ENCODE measurements around the gene CR1L. TPM values are rescaled to one million over a fixed set of nuclear protein-coding genes. Genes with fewer than 3 reads are reported as not detected.
"Not testable (repeated sequence)": the region's sequence is repeated elsewhere in the genome, so short reads cannot be mapped to it uniquely, and the experiment has no call there.

Gene CR1L
- total RNA-seq, 1 experiment from 2014 or later: not detected

- no peak overlapping the region for H3K4me3 ChIP-seq (ENCODE audit: low read depth, low read length, poor library complexity, severe bottlenecking)
- H3K27me3 ChIP-seq (replicated peaks; ENCODE audit: insufficient read depth, low read depth, low read length, poor library complexity): no peaks in the 10 kb centered on the region
- H3K4me1 ChIP-seq (ENCODE audit: insufficient read depth, low read length, poor library complexity, severe bottlenecking): peaks cover 32% of the 10 kb centered on the region
- no peak overlapping the region for H3K27ac ChIP-seq (ENCODE audit: low read depth, low read length, poor library complexity, severe bottlenecking)
- POLR2A ChIA-PET (ENCODE audit: low non-redundant PET): no interaction called here
- intact Hi-C loops (cut with micrococcal nuclease; ENCODE audit: unreplicated experiment): no loop called here
- no peak for TF ChIP-seq CTCF (conservative IDR thresholded peaks at IDR 0.05; ENCODE audit: low read depth, low read length)
- TF ChIP-seq EZH2 (IDR thresholded peaks at IDR 0.05; ENCODE audit: borderline replicate concordance, low read depth, low read length, poor library complexity, severe bottlenecking): no peak
- no peak for DNase-seq (ENCODE audit: low spot score)
- H3K36me3 ChIP-seq (ENCODE audit: insufficient read depth, low read length, poor library complexity, severe bottlenecking): no peaks in the 10 kb centered on the region
- H3K9me3 ChIP-seq (ENCODE audit: low read depth, low read length, poor library complexity, severe bottlenecking): no peaks in the 10 kb centered on the region
- no TSS peak for BruUV-seq (replicated peaks)
- CTCF ChIA-PET: no interaction called here
Measured at GRCh38 chr1:207747627-207748492, 102.9 kb downstream of the CR1L start.

GRCh38 chr1:207748737-207749528 is 104.0 kb downstream of the CR1L start:
- POLR2A ChIA-PET (ENCODE audit: low non-redundant PET): no interaction called here
- no peaks in the 10 kb centered on the region for H3K9me3 ChIP-seq (ENCODE audit: low read depth, low read length, poor library complexity, severe bottlenecking)
- intact Hi-C loops (cut with micrococcal nuclease; ENCODE audit: unreplicated experiment): no loop called here
- H3K4me3 ChIP-seq (ENCODE audit: low read depth, low read length, poor library complexity, severe bottlenecking): no peak overlapping the region
- TF ChIP-seq EZH2 (IDR thresholded peaks at IDR 0.05; ENCODE audit: borderline replicate concordance, low read depth, low read length, poor library complexity, severe bottlenecking) (no peak), CTCF (conservative IDR thresholded peaks at IDR 0.05; ENCODE audit: low read depth, low read length) (no peak)
- DNase-seq (ENCODE audit: low spot score): no peak
- H3K27me3 ChIP-seq (replicated peaks; ENCODE audit: insufficient read depth, low read depth, low read length, poor library complexity): no peaks in the 10 kb centered on the region
- peaks cover 40% of the 10 kb centered on the region for H3K4me1 ChIP-seq (ENCODE audit: insufficient read depth, low read length, poor library complexity, severe bottlenecking)
- no peak overlapping the region for H3K27ac ChIP-seq (ENCODE audit: low read depth, low read length, poor library complexity, severe bottlenecking)
- no peaks in the 10 kb centered on the region for H3K36me3 ChIP-seq (ENCODE audit: insufficient read depth, low read length, poor library complexity, severe bottlenecking)
- CTCF ChIA-PET: no interaction called here
- BruUV-seq (replicated peaks): no TSS peak

GRCh38 chr1:207750631-207751305 is 105.8 kb downstream of the CR1L start:
- CTCF ChIA-PET: no interaction called here
- Histone ChIP-seq H3K9me3 (ENCODE audit: low read depth, low read length, poor library complexity, severe bottlenecking) (no peaks in the 10 kb centered on the region), H3K4me1 (ENCODE audit: insufficient read depth, low read length, poor library complexity, severe bottlenecking) (peaks cover 53% of the 10 kb centered on the region), H3K4me3 (ENCODE audit: low read depth, low read length, poor library complexity, severe bottlenecking) (peak overlapping the region; percentile 98), H3K36me3 (ENCODE audit: insufficient read depth, low read length, poor library complexity, severe bottlenecking) (no peaks in the 10 kb centered on the region), H3K27ac (ENCODE audit: low read depth, low read length, poor library complexity, severe bottlenecking) (peak overlapping the region; percentile 90), H3K27me3 (replicated peaks; ENCODE audit: insufficient read depth, low read depth, low read length, poor library complexity) (no peaks in the 10 kb centered on the region)
- TF ChIP-seq CTCF (conservative IDR thresholded peaks at IDR 0.05; ENCODE audit: low read depth, low read length): no peak
- TF ChIP-seq EZH2 (IDR thresholded peaks at IDR 0.05; ENCODE audit: borderline replicate concordance, low read depth, low read length, poor library complexity, severe bottlenecking): no peak
- no peak for DNase-seq (ENCODE audit: low spot score)
- POLR2A ChIA-PET (ENCODE audit: low non-redundant PET): no interaction called here
- intact Hi-C loops (cut with micrococcal nuclease; ENCODE audit: unreplicated experiment): no loop called here
- no TSS peak for BruUV-seq (replicated peaks)

- intact Hi-C loops (cut with micrococcal nuclease; ENCODE audit: unreplicated experiment); H3K36me3 ChIP-seq (ENCODE audit: insufficient read depth, low read length, poor library complexity, severe bottlenecking); H3K9me3 ChIP-seq (ENCODE audit: low read depth, low read length, poor library complexity, severe bottlenecking); H3K27me3 ChIP-seq (replicated peaks; ENCODE audit: insufficient read depth, low read depth, low read length, poor library complexity); CTCF ChIA-PET; DNase-seq (ENCODE audit: low spot score); POLR2A ChIA-PET (ENCODE audit: low non-redundant PET): not testable (repeated sequence)
- Histone ChIP-seq H3K4me1 (ENCODE audit: insufficient read depth, low read length, poor library complexity, severe bottlenecking) (peaks cover 53% of the 10 kb centered on the region), H3K4me3 (ENCODE audit: low read depth, low read length, poor library complexity, severe bottlenecking) (peak overlapping the region; percentile 98), H3K27ac (ENCODE audit: low read depth, low read length, poor library complexity, severe bottlenecking) (peak overlapping the region; percentile 90)
- BruUV-seq (replicated peaks): TSS peak; percentile 88
Measured at GRCh38 chr1:207751463-207751789, 106.5 kb downstream of the CR1L start.

Data from A673 (cell line).